HG02763 (cell line): ENCODE measurements around the gene LRRC23.
"Not testable (repeated sequence)": the region's sequence is repeated elsewhere in the genome, so short reads cannot be mapped to it uniquely, and the experiment has no call there.

Experiments used
- ATAC-seq: cut with Tn5 transposase; IDR thresholded peaks from one replicate; pipeline ENCODE4 v1.9.1; 2021; ENCODE audit warnings: mild to moderate bottlenecking, moderate library complexity; ENCODE audit not compliant: unreplicated experiment

Gene LRRC23

GRCh38 chr12:6904280-6905276, at the start of gene LRRC23:
Gene LRRC23 (plus strand): TSS chr12:6904822. CDS start chr12:6905634, 812 bp downstream.
- peak; percentile 93 for ATAC-seq

- ATAC-seq = no peak
Observed at GRCh38 chr12:6855322-6855721, 49.3 kb upstream of the LRRC23 start.

- no peak for ATAC-seq
Observed at GRCh38 chr12:6858799-6859198, 45.8 kb upstream of the LRRC23 start.

GRCh38 chr12:6860116-6860515, 44.5 kb upstream of the LRRC23 start:
- ATAC-seq = no peak

- no peak for ATAC-seq
Observed at GRCh38 chr12:6860942-6861341, 43.7 kb upstream of the LRRC23 start.

- ATAC-seq = no peak
Observed at GRCh38 chr12:6861391-6861790, 43.2 kb upstream of the LRRC23 start.

- ATAC-seq = no peak
Observed at GRCh38 chr12:6863033-6863432, 41.6 kb upstream of the LRRC23 start.

- no peak for ATAC-seq
Observed at GRCh38 chr12:6863586-6864321, 40.9 kb upstream of the LRRC23 start.

- ATAC-seq = not testable (repeated sequence)
Observed at GRCh38 chr12:6865307-6865706, 39.3 kb upstream of the LRRC23 start.

GRCh38 chr12:6866163-6866919, 38.3 kb upstream of the LRRC23 start:
- no peak for ATAC-seq

- no peak for ATAC-seq
Observed at GRCh38 chr12:6866920-6867412, 37.7 kb upstream of the LRRC23 start.

- ATAC-seq = peak; percentile 63
Observed at GRCh38 chr12:6867413-6868210, 37.0 kb upstream of the LRRC23 start, which contains the start of gene TPI1. Gene TPI1 (plus strand): TSS chr12:6867531. CDS start chr12:6867567, 36 bp downstream.

GRCh38 chr12:6868211-6869048, 36.2 kb upstream of the LRRC23 start:
- ATAC-seq = no peak

GRCh38 chr12:6869049-6870021, 35.3 kb upstream of the LRRC23 start:
- no peak for ATAC-seq

GRCh38 chr12:6870304-6870703, 34.3 kb upstream of the LRRC23 start:
- ATAC-seq = not testable (repeated sequence)

- ATAC-seq = no peak
Observed at GRCh38 chr12:6871052-6871957, 33.3 kb upstream of the LRRC23 start.
